PFSK-1 (cell line): ENCODE results near the gene MAZ.

ENCODE experiments used
- FOXP2 ChIP-seq: optimal IDR thresholded peaks from 2 replicates; pipeline ENCODE3; 2011; ENCODE audit warnings: borderline replicate concordance, control low read depth, inconsistent platforms; ENCODE audit not compliant: insufficient read depth; ENCODE audit errors: extremely low read length, extremely low read depth
- POLR2AphosphoS5 ChIP-seq: IDR thresholded peaks from 2 replicates; pipeline ENCODE4 v1.6.1; 2012; ENCODE audit warnings: low read depth, mild to moderate bottlenecking, control low read depth, low read length, moderate library complexity
- REST ChIP-seq, 2 experiments: IDR thresholded peaks; 2 replicates each; pipeline versions ENCODE4 v1.6.1 to v1.8.0; 2011 to 2012; ENCODE audit warnings: low read depth in 2 of 2, low read length in 2 of 2, control low read depth in 1 of 2, inconsistent platforms in 1 of 2, mild to moderate bottlenecking in 1 of 2, moderate library complexity in 1 of 2; ENCODE audit not compliant: insufficient read depth in 1 of 2
- SIN3A ChIP-seq: IDR thresholded peaks from 2 replicates; pipeline ENCODE4 v1.6.1; 2012; ENCODE audit warnings: mild to moderate bottlenecking, low read length, moderate library complexity, borderline replicate concordance; ENCODE audit not compliant: insufficient read depth
- TAF1 ChIP-seq: IDR thresholded peaks from 2 replicates; pipeline ENCODE4 v1.6.1; 2012; ENCODE audit warnings: low read length, control low read depth, borderline replicate concordance; ENCODE audit not compliant: insufficient read depth

Gene MAZ

GRCh38 chr16:29849505-29849904 is 43.2 kb downstream of the MAZ start:
- TF ChIP-seq SIN3A (no peak), REST (IDR thresholded peaks at IDR 0.05; ENCODE audit: insufficient read depth in 1 of 2, low read depth in 2 of 2, low read length in 2 of 2) (no peak), TAF1 (no peak), FOXP2 (no peak), POLR2AphosphoS5 (no peak)

- TF ChIP-seq SIN3A (no peak), FOXP2 (no peak), TAF1 (no peak)
Measured at GRCh38 chr16:29850998-29851397, 44.7 kb downstream of the MAZ start.

- no peak for TF ChIP-seq FOXP2
- TF ChIP-seq REST (IDR thresholded peaks at IDR 0.05; ENCODE audit: insufficient read depth in 1 of 2, low read depth in 2 of 2, low read length in 2 of 2): no peak
- peak; percentile 46; the same call in 1 of the 2 replicates for TF ChIP-seq POLR2AphosphoS5
- 0 out of 2 replicates have a peak, but pooled peaks have one; percentile 13 for TF ChIP-seq SIN3A
- no peak for TF ChIP-seq TAF1
Measured at GRCh38 chr16:29852654-29853053, 46.3 kb downstream of the MAZ start.

- no peak for TF ChIP-seq TAF1
- no peak for TF ChIP-seq SIN3A
- TF ChIP-seq FOXP2: no peak
- no peak for TF ChIP-seq POLR2AphosphoS5
- TF ChIP-seq REST (IDR thresholded peaks at IDR 0.05; ENCODE audit: insufficient read depth in 1 of 2, low read depth in 2 of 2, low read length in 2 of 2): no peak
Measured at GRCh38 chr16:29854520-29855100, 48.3 kb downstream of the MAZ start.

- TF ChIP-seq SIN3A (no peak), FOXP2 (no peak), POLR2AphosphoS5 (no peak), REST (IDR thresholded peaks at IDR 0.05; ENCODE audit: insufficient read depth in 1 of 2, low read depth in 2 of 2, low read length in 2 of 2) (no peak), TAF1 (no peak)
Measured at GRCh38 chr16:29857133-29857760, 50.9 kb downstream of the MAZ start.
